A549 (cell line): ENCODE measurements around the gene NIT1.

Source experiments
- CBX2 ChIP-seq: fragments of 200-600 bp; sonication (generic); IDR thresholded peaks from 2 replicates; pipeline ENCODE4 v1.6.1; 2016; ENCODE audit warnings: low read depth, mild to moderate bottlenecking, borderline replicate concordance
- EP300 ChIP-seq, 2 experiments: fragments of >200 bp; sonication (Bioruptor Twin); formaldehyde crosslinking; IDR thresholded peaks; 2 replicates in 1 of 2; 3 replicates in 1 of 2; pipeline ENCODE4 v1.6.1; 2016 to 2017
- POLR2A ChIP-seq: IDR thresholded peaks from 2 replicates; pipeline ENCODE4 v1.6.1; 2012; ENCODE audit warnings: mild to moderate bottlenecking, low read length
- RAD21 ChIP-seq, 2 experiments: fragments of >200 bp in 1 of 2; sonication (Bioruptor Twin) in 1 of 2; formaldehyde crosslinking in 1 of 2; IDR thresholded peaks in 1 of 2; conservative IDR thresholded peaks in 1 of 2; 2 replicates in 1 of 2; 3 replicates in 1 of 2; pipeline ENCODE4 v1.6.1; 2012 to 2018; ENCODE audit warnings: inconsistent platforms in 1 of 2
- TF ChIP-seq, protein P1 (sequence below): fragments of >200 bp; sonication (Bioruptor Twin); formaldehyde crosslinking; IDR thresholded peaks from 3 replicates; pipeline ENCODE4 v1.5.1; 2016

DNA sequence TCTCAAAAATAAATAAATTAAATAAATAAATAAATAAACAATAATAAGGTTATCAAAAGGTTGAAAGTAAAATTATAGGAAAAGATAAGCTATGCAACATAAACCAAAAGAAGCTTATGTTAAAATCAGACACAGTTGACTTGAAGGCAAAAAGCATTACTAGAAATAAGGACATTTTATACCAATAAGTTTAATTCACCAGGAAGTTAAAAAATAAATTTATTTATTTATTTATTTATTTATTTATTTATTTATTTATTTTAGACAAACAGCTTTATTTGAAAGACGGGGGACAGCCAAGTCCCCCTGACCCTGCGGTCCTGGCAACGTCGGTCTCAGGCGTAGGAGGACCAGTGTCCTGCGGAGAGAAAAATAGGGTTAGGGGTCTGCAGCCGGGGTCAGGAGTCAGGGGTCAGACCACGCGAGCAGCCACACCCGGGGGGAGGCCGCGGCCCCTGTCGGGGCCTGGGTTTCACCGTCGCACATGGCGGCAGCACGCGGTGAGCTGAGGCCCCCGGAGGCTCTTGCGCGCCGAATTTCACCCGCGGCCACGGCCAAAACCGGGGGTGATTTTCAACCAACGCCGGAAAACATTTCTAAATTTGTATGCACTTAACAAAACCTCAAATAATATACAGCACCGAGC, 23.0 kb downstream of the NIT1 start:
- TF ChIP-seq RAD21 (conservative IDR thresholded peaks at IDR 0.05 in 1 of 2, IDR thresholded peaks at IDR 0.05 in 1 of 2) (no peak), EP300 (IDR thresholded peaks at IDR 0.05) (no peak), CBX2 (no peak), POLR2A (no peak)
- TF ChIP-seq, protein P1, sequence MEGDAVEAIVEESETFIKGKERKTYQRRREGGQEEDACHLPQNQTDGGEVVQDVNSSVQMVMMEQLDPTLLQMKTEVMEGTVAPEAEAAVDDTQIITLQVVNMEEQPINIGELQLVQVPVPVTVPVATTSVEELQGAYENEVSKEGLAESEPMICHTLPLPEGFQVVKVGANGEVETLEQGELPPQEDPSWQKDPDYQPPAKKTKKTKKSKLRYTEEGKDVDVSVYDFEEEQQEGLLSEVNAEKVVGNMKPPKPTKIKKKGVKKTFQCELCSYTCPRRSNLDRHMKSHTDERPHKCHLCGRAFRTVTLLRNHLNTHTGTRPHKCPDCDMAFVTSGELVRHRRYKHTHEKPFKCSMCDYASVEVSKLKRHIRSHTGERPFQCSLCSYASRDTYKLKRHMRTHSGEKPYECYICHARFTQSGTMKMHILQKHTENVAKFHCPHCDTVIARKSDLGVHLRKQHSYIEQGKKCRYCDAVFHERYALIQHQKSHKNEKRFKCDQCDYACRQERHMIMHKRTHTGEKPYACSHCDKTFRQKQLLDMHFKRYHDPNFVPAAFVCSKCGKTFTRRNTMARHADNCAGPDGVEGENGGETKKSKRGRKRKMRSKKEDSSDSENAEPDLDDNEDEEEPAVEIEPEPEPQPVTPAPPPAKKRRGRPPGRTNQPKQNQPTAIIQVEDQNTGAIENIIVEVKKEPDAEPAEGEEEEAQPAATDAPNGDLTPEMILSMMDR = no peak
